Esophagus muscularis mucosa (tissue), 4 donors: ENCODE measurements around the gene RAB6A. TPM values are rescaled to one million over a fixed set of nuclear protein-coding genes. Genes with fewer than 3 reads are reported as not detected.

Experiments
- DNase-seq: peaks from one replicate; pipeline ENCODE4 v3.0.0-alpha.2; 2017; ENCODE audit errors: extremely low spot score
- H3K27ac ChIP-seq, 4 donors: fragments of 200-600 bp; sonication (generic); replicated peaks in 1 of 4; 1 replicate in 3 of 4; 2 replicates in 1 of 4; pipeline ENCODE4 v1.5.1; 2016 to 2019; ENCODE audit warnings: mild to moderate bottlenecking in 1 of 4
- H3K27me3 ChIP-seq, 4 donors: fragments of 200-600 bp; sonication (generic); one replicate each; pipeline versions ENCODE4 v1.5.1 to v1.6.0; 2016 to 2019
- H3K36me3 ChIP-seq, 4 donors: fragments of 200-600 bp; sonication (generic); one replicate each; pipeline ENCODE4 v1.5.1; 2016 to 2019
- H3K4me1 ChIP-seq, 4 donors: fragments of 200-600 bp; sonication (generic); one replicate each; pipeline ENCODE4 v1.5.1; 2016 to 2019
- H3K4me3 ChIP-seq, 4 donors: fragments of 200-600 bp; sonication (generic); 1 replicate in 2 of 4; 2 replicates in 2 of 4; pipeline ENCODE4 v1.5.1; 2016 to 2019; ENCODE audit warnings: mild to moderate bottlenecking in 4 of 4, moderate library complexity in 1 of 4
- H3K9me3 ChIP-seq, 4 donors: fragments of 200-600 bp; sonication (generic); 1 replicate in 3 of 4; 2 replicates in 1 of 4; pipeline ENCODE4 v1.5.1; 2016 to 2019
- CTCF ChIP-seq, 3 experiments: fragments of 200-600 bp in 2 of 3; fragments of 450-650 bp in 1 of 3; sonication (generic) in 2 of 3; IDR thresholded peaks; one replicate each; pipeline ENCODE4 v1.5.1; 2017 to 2019; ENCODE audit warnings: antibody characterized with exemption in 3 of 3, mild to moderate bottlenecking in 2 of 3, moderate library complexity in 1 of 3
- EP300 ChIP-seq: sonication (generic); formaldehyde crosslinking; IDR thresholded peaks from one replicate; pipeline ENCODE4 v1.6.1; 2017; ENCODE audit warnings: antibody characterized with exemption
- POLR2A ChIP-seq: fragments of 450-650 bp; IDR thresholded peaks from one replicate; pipeline ENCODE4 v1.6.1; 2017; ENCODE audit warnings: antibody characterized with exemption, moderate library complexity, mild to moderate bottlenecking, low read depth
- POLR2AphosphoS5 ChIP-seq, 2 donors: sonication (generic); formaldehyde crosslinking; IDR thresholded peaks; one replicate each; pipeline ENCODE4 v1.6.1; 2017; ENCODE audit warnings: antibody characterized with exemption in 2 of 2
- WGBS: methylation state at CpG from one replicate; pipeline ENCODE4 v1.1.5; 2018; 5-methylcytosine and 5-hydroxymethylcytosine counted together
- intact Hi-C: fragments of 100-400 bp; cut with DNase I; formaldehyde crosslinking; loops from one replicate; pipeline ENCODE4 v1.15.1; 2023
- total RNA-seq, 4 donors: library from RNA; depleted of rRNA; stranded (reverse); fragments of >200 nt; gene quantifications; one replicate each; pipeline versions ENCODE4 v1.1.0 to v1.2.1, GENCODE V29; 2016

Gene RAB6A
- total RNA-seq, 4 donors from 2014 or later = 107 to 161 (median 134) TPM

GRCh38 chr11:73758451-73758850 is 2.4 kb downstream of the RAB6A start:
- intact Hi-C loops = no loop called here
- no peaks in the 10 kb centered on the region for H3K9me3 ChIP-seq
- no peak for TF ChIP-seq POLR2A
- TF ChIP-seq EP300 = no peak
- TF ChIP-seq POLR2AphosphoS5 (IDR thresholded peaks at IDR 0.05) = no peak
- TF ChIP-seq CTCF (IDR thresholded peaks at IDR 0.05) = no peak
- H3K27me3 ChIP-seq = no peaks in the 10 kb centered on the region
- WGBS = 58% methylated on average over 1 of the region's 1 CpG
- no peak for DNase-seq
- H3K27ac ChIP-seq = peak overlapping the region in 1 of 4 donors; percentile 98
- no peaks in the 10 kb centered on the region for H3K36me3 ChIP-seq
- peaks cover 12 to 52% (median 45%) of the 10 kb centered on the region in 4 donors for H3K4me1 ChIP-seq
- peak overlapping the region in 2 of 4 donors; percentile 85 to 88 for H3K4me3 ChIP-seq

GRCh38 chr11:73757598-73757997 is 3.3 kb downstream of the RAB6A start:
- H3K4me3 ChIP-seq = no peak overlapping the region
- no peak overlapping the region for H3K27ac ChIP-seq
- no peaks in the 10 kb centered on the region for H3K36me3 ChIP-seq
- no peak for DNase-seq
- H3K27me3 ChIP-seq = no peaks in the 10 kb centered on the region
- 81% methylated on average over 5 of the region's 5 CpGs for WGBS
- no peak for TF ChIP-seq CTCF (IDR thresholded peaks at IDR 0.05)
- no peak for TF ChIP-seq POLR2AphosphoS5 (IDR thresholded peaks at IDR 0.05)
- TF ChIP-seq EP300 = no peak
- no peak for TF ChIP-seq POLR2A
- intact Hi-C loops = no loop called here
- H3K4me1 ChIP-seq = peaks cover 17 to 58% (median 53%) of the 10 kb centered on the region in 4 donors
- H3K9me3 ChIP-seq = no peaks in the 10 kb centered on the region

GRCh38 chr11:73755670-73756069 is 5.2 kb downstream of the RAB6A start:
- peak; percentile 26 for DNase-seq
- Histone ChIP-seq H3K27me3 (no peaks in the 10 kb centered on the region), H3K36me3 (no peaks in the 10 kb centered on the region), H3K9me3 (no peaks in the 10 kb centered on the region), H3K4me3 (no peak overlapping the region), H3K4me1 (peaks cover 22 to 73% (median 68%) of the 10 kb centered on the region in 4 donors), H3K27ac (no peak overlapping the region)
- intact Hi-C loops = no loop called here
- TF ChIP-seq POLR2AphosphoS5 (IDR thresholded peaks at IDR 0.05) (no peak), CTCF (IDR thresholded peaks at IDR 0.05) (no peak), EP300 (no peak), POLR2A (no peak)

GRCh38 chr11:73753938-73754337 is 6.9 kb downstream of the RAB6A start:
- no peaks in the 10 kb centered on the region for H3K27me3 ChIP-seq
- no peak overlapping the region for H3K27ac ChIP-seq
- peaks cover 16 to 81% (median 76%) of the 10 kb centered on the region in 4 donors for H3K4me1 ChIP-seq
- H3K9me3 ChIP-seq = no peaks in the 10 kb centered on the region
- H3K36me3 ChIP-seq = no peaks in the 10 kb centered on the region
- no peak for DNase-seq
- H3K4me3 ChIP-seq = no peak overlapping the region
- no peak for TF ChIP-seq EP300
- no peak for TF ChIP-seq POLR2A
- no peak for TF ChIP-seq CTCF (IDR thresholded peaks at IDR 0.05)
- TF ChIP-seq POLR2AphosphoS5 (IDR thresholded peaks at IDR 0.05) = no peak
- intact Hi-C loops = no loop called here
- WGBS = 82% methylated on average over 1 of the region's 1 CpG

GRCh38 chr11:73752903-73753302 is 8.0 kb downstream of the RAB6A start:
- intact Hi-C loops = no loop called here
- 71% methylated on average over 6 of the region's 7 CpGs for WGBS
- Histone ChIP-seq H3K4me1 (peaks cover 10 to 73% (median 66%) of the 10 kb centered on the region in 4 donors), H3K4me3 (no peak overlapping the region), H3K9me3 (no peaks in the 10 kb centered on the region), H3K36me3 (no peaks in the 10 kb centered on the region), H3K27ac (no peak overlapping the region), H3K27me3 (no peaks in the 10 kb centered on the region)
- no peak for TF ChIP-seq CTCF (IDR thresholded peaks at IDR 0.05)
- TF ChIP-seq EP300 = no peak
- no peak for TF ChIP-seq POLR2A
- no peak for TF ChIP-seq POLR2AphosphoS5 (IDR thresholded peaks at IDR 0.05)
- peak; percentile 55 for DNase-seq
